ENCODE data around the gene SEMA7A.

The SEMA7A gene

GRCh38 chr15:74384566-74384880 is 49.2 kb downstream of the SEMA7A start:
- no peak for TF ChIP-seq CTCF (IDR thresholded peaks at IDR 0.05)
- Histone ChIP-seq H3K27me3 (peaks cover 0 to 45% of the 10 kb centered on the region in 2 donors), H3K4me3 (no peak overlapping the region), H3K36me3 (no peaks in the 10 kb centered on the region), H3K4me1 (peaks cover 0 to 8% (median 0%) of the 10 kb centered on the region in 4 donors), H3K27ac (no peak overlapping the region), H3K9me3 (no peaks in the 10 kb centered on the region)
- DNase-seq: no peak
- intact Hi-C loops (cut with DNase I; ENCODE audit: low total_unique reads): no loop called here

- Histone ChIP-seq H3K9me3 (no peaks in the 10 kb centered on the region), H3K36me3 (no peaks in the 10 kb centered on the region), H3K4me1 (peaks cover 0 to 8% (median 0%) of the 10 kb centered on the region in 4 donors), H3K27me3 (peaks cover 0 to 45% of the 10 kb centered on the region in 2 donors), H3K27ac (no peak overlapping the region), H3K4me3 (no peak overlapping the region)
- DNase-seq: no peak
- intact Hi-C loops (cut with DNase I; ENCODE audit: low total_unique reads): loop anchor here (2.0 kb wide), 1 partner anchor 53 kb away; no protein-coding TSS in a partner anchor
- no peak for TF ChIP-seq CTCF (IDR thresholded peaks at IDR 0.05)
These were observed 49.8 kb downstream of the SEMA7A start for GRCh38 chr15:74383695-74384565.

- intact Hi-C loops (cut with DNase I; ENCODE audit: low total_unique reads): loop anchor here (2.0 kb wide), 1 partner anchor 54 kb away; no protein-coding TSS in a partner anchor
- H3K36me3 ChIP-seq: no peaks in the 10 kb centered on the region
- H3K9me3 ChIP-seq: no peaks in the 10 kb centered on the region
- H3K27me3 ChIP-seq: peaks cover 0 to 38% of the 10 kb centered on the region in 2 donors
- H3K4me3 ChIP-seq: no peak overlapping the region
- peaks cover 0 to 8% (median 0%) of the 10 kb centered on the region in 4 donors for H3K4me1 ChIP-seq
- no peak overlapping the region for H3K27ac ChIP-seq
- TF ChIP-seq CTCF (IDR thresholded peaks at IDR 0.05): no peak
- DNase-seq: no peak
These were observed 50.5 kb downstream of the SEMA7A start for GRCh38 chr15:74383286-74383685.

- peak; percentile 79 to 85 for DNase-seq
- TF ChIP-seq CTCF (IDR thresholded peaks at IDR 0.05): peak; percentile 82 to 87
- Histone ChIP-seq H3K9me3 (no peaks in the 10 kb centered on the region), H3K27me3 (peaks cover 0 to 32% of the 10 kb centered on the region in 2 donors), H3K36me3 (no peaks in the 10 kb centered on the region), H3K27ac (no peak overlapping the region), H3K4me3 (no peak overlapping the region), H3K4me1 (peaks cover 0 to 8% (median 0%) of the 10 kb centered on the region in 4 donors)
- intact Hi-C loops (cut with DNase I; ENCODE audit: low total_unique reads): loop anchor here (2.0 kb wide), 1 partner anchor 55 kb away; no protein-coding TSS in a partner anchor
These were observed 51.5 kb downstream of the SEMA7A start for GRCh38 chr15:74382004-74382816.

GRCh38 chr15:74381481-74381880 is 52.3 kb downstream of the SEMA7A start:
- H3K27ac ChIP-seq: no peak overlapping the region
- no peak for DNase-seq
- H3K27me3 ChIP-seq: peaks cover 0 to 26% of the 10 kb centered on the region in 2 donors
- intact Hi-C loops (cut with DNase I; ENCODE audit: low total_unique reads): no loop called here
- peaks cover 0 to 8% (median 0%) of the 10 kb centered on the region in 4 donors for H3K4me1 ChIP-seq
- no peaks in the 10 kb centered on the region for H3K9me3 ChIP-seq
- no peak for TF ChIP-seq CTCF (IDR thresholded peaks at IDR 0.05)
- H3K4me3 ChIP-seq: no peak overlapping the region
- no peaks in the 10 kb centered on the region for H3K36me3 ChIP-seq

All from tibial artery (tissue), 4 donors.